ENCODE data around the gene FCAMR.

- TF ChIP-seq CTCF (IDR thresholded peaks at IDR 0.05 in 4 of 5, conservative IDR thresholded peaks at IDR 0.05 in 1 of 5) (no peak), POLR2A (IDR thresholded peaks at IDR 0.05) (no peak)
Observed at GRCh38 chr1:206985162-206985749, 15.0 kb upstream of the FCAMR start.

Data from gastrocnemius medialis (tissue), 4 donors.